ENCODE data around the gene CASP10. TPM values are rescaled to one million over a fixed set of nuclear protein-coding genes. Genes with fewer than 3 reads are reported as not detected.

CASP10 gene
- total and polyA plus RNA-seq, 9 of the 15 experiments (the other 6 are each of a cell fraction or from before 2014, with no cell fraction given) = 7.1 to 20.4 (median 10.8) TPM

- TF ChIP-seq NKRF (IDR thresholded peaks at IDR 0.05; ENCODE audit: borderline replicate concordance) (0 out of 2 replicates have a peak, but pooled peaks have one; percentile 21), MAFG (tag; conservative IDR thresholded peaks at IDR 0.05) (0 out of 2 replicates have a peak, but pooled peaks have one; percentile 21), CTBP1 (IDR thresholded peaks at IDR 0.05; ENCODE audit: borderline replicate concordance) (peak; percentile 38; the same call in 1 of the 2 replicates), REST (IDR thresholded peaks at IDR 0.05; ENCODE audit: borderline replicate concordance) (peak; percentile 77), REST (CRISPR knock-in tag; IDR thresholded peaks at IDR 0.05; ENCODE audit: low read depth) (no peak), YBX1 (IDR thresholded peaks at IDR 0.05) (no peak), HMG20A (CRISPR knock-in tag; conservative IDR thresholded peaks at IDR 0.05) (no peak), MTA2 (IDR thresholded peaks at IDR 0.05; ENCODE audit: low read depth) (no peak), CEBPG (CRISPR knock-in tag; IDR thresholded peaks at IDR 0.05) (no peak; the same call in 1 of the 2 replicates), CEBPG (tag; conservative IDR thresholded peaks at IDR 0.05 in 1 of 2, IDR thresholded peaks at IDR 0.05 in 1 of 2) (peak in 1 of 2 experiments; percentile 51; a peak in 1 of 4 replicates), LCOR (CRISPR knock-in tag; IDR thresholded peaks at IDR 0.05) (no peak), ZBTB1 (CRISPR knock-in tag; IDR thresholded peaks at IDR 0.05; ENCODE audit: borderline replicate concordance, low read depth) (no peak), SP1 (CRISPR knock-in tag; IDR thresholded peaks at IDR 0.05) (peak; percentile 62; the same call in 1 of the 2 replicates), CXXC5 (CRISPR knock-in tag; IDR thresholded peaks at IDR 0.05) (peak; percentile 12; the same call in 1 of the 2 replicates), KDM1A (IDR thresholded peaks at IDR 0.05) (0 out of 4 replicates have a peak, but pooled peaks of 1 of the 2 experiments have one; percentile 27), NFATC3 (IDR thresholded peaks at IDR 0.05) (no peak), C11orf30 (IDR thresholded peaks at IDR 0.05; ENCODE audit: low read depth) (peak; percentile 80), MCM7 (IDR thresholded peaks at IDR 0.05) (no peak), ELK3 (CRISPR knock-in tag; IDR thresholded peaks at IDR 0.05) (no peak)
Observed at GRCh38 chr2:201182650-201183364, at the start of gene CASP10 (continued).

Measured in K562 (cell line).